WI38 (cell line): ENCODE measurements around the gene CPLX1.
A peak's percentile ranks its signal among the peaks of the same experiment; 100 is the strongest.

ENCODE experiments used
- H3K4me3 ChIP-seq: 2 replicates; pipeline ENCODE4 v1.5.1; 2011; ENCODE audit warnings: low read depth, mild to moderate bottlenecking, control low read depth, low read length
- CTCF ChIP-seq: IDR thresholded peaks from 2 replicates; pipeline ENCODE4 v1.5.1; 2012; ENCODE audit warnings: low read depth, mild to moderate bottlenecking, control low read depth, low read length

CPLX1 gene

GRCh38 chr4:743463-744211, 82.3 kb downstream of the CPLX1 start:
- H3K4me3 ChIP-seq: no peak overlapping the region
- no peak for TF ChIP-seq CTCF

- H3K4me3 ChIP-seq: no peak overlapping the region
- TF ChIP-seq CTCF: peak; percentile 96
Observed at GRCh38 chr4:742742-743311, 83.1 kb downstream of the CPLX1 start.

- no peak overlapping the region for H3K4me3 ChIP-seq
- no peak for TF ChIP-seq CTCF
Observed at GRCh38 chr4:742096-742741, 83.7 kb downstream of the CPLX1 start.

GRCh38 chr4:740656-741282, 85.2 kb downstream of the CPLX1 start:
- peak overlapping the region; percentile 17; the same call in 1 of the 2 replicates for H3K4me3 ChIP-seq
- no peak for TF ChIP-seq CTCF

- no peak for TF ChIP-seq CTCF
- H3K4me3 ChIP-seq: no peak overlapping the region
Observed at GRCh38 chr4:740011-740410, 85.9 kb downstream of the CPLX1 start.

GRCh38 chr4:739569-739968, 86.4 kb downstream of the CPLX1 start:
- H3K4me3 ChIP-seq: no peak overlapping the region
- TF ChIP-seq CTCF: no peak
